ENCODE results near the gene SOST.

DNA sequence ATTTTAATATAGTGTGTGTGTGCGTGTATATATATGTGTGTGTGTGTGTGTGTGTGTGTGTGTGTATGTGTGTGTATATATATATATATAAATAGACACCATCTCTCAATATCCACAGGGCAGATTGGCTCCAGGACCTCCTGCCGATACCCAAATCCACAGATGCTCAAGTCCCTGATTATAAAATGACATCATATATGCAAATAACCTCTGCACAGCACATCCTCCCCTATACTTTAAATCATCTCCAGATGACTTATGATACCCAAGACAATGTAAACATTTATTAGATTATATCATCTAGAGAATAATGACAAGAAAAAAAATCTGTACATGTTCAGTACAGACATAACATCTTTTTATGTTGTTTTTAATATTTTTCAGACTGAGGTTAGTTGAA lies 12.4 kb upstream of the SOST start:
- no peak for TF ChIP-seq EZH2 (IDR thresholded peaks at IDR 0.05; ENCODE audit: insufficient read depth, poor library complexity, severe bottlenecking)
- TF ChIP-seq EZH2phosphoT487 (IDR thresholded peaks at IDR 0.05; ENCODE audit: insufficient read depth, low read depth) = no peak
